Testis (tissue), 2 donors: Measurements from ENCODE around the gene B3GNT3.
"Not testable (repeated sequence)": the region's sequence is repeated elsewhere in the genome, so short reads cannot be mapped to it uniquely, and the experiment has no call there.

Experiments
- POLR2A ChIP-seq: fragments of 450-650 bp; IDR thresholded peaks from one replicate; pipeline ENCODE4 v1.6.1; 2017; ENCODE audit warnings: antibody characterized with exemption, mild to moderate bottlenecking, moderate library complexity
- TF ChIP-seq, protein P1 (sequence below), 3 experiments: fragments of 450-650 bp in 2 of 3; fragments of 200-600 bp in 1 of 3; sonication (generic) in 1 of 3; IDR thresholded peaks; one replicate each; pipeline ENCODE4 v1.5.1; 2016 to 2019; ENCODE audit warnings: antibody characterized with exemption in 3 of 3, mild to moderate bottlenecking in 2 of 3, moderate library complexity in 1 of 3

DNA sequence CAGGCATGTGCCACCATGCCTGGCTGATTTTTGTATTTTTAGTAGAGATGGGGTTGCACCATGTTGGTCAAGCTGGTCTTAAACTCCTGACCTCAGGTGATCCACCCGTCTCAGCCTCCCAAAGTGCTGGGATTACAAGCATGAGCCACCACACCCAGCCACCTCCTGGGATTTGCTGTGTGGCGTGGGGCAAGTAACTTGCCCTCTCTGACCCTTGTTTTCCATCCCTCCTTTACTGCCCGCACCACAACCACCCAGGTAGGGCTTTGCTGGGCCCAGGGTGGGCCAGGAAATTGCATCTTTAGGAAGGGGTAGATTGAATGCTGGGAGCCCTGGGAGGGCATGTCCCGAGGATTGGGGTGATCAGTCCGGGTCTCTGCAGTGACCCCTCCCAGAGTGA lies 11.2 kb upstream of the B3GNT3 start:
- TF ChIP-seq, protein P1, sequence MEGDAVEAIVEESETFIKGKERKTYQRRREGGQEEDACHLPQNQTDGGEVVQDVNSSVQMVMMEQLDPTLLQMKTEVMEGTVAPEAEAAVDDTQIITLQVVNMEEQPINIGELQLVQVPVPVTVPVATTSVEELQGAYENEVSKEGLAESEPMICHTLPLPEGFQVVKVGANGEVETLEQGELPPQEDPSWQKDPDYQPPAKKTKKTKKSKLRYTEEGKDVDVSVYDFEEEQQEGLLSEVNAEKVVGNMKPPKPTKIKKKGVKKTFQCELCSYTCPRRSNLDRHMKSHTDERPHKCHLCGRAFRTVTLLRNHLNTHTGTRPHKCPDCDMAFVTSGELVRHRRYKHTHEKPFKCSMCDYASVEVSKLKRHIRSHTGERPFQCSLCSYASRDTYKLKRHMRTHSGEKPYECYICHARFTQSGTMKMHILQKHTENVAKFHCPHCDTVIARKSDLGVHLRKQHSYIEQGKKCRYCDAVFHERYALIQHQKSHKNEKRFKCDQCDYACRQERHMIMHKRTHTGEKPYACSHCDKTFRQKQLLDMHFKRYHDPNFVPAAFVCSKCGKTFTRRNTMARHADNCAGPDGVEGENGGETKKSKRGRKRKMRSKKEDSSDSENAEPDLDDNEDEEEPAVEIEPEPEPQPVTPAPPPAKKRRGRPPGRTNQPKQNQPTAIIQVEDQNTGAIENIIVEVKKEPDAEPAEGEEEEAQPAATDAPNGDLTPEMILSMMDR (IDR thresholded peaks at IDR 0.05): not testable (repeated sequence)
- not testable (repeated sequence) for TF ChIP-seq POLR2A
